Astrocyte (in vitro differentiated cells and primary cell): ENCODE results near the gene SAP30BP.

Experiments
- EZH2 ChIP-seq: IDR thresholded peaks from 2 replicates; pipeline ENCODE4 v1.6.1; 2012; ENCODE audit warnings: mild to moderate bottlenecking, low read length, inconsistent platforms; ENCODE audit not compliant: insufficient read depth
- TF ChIP-seq, protein P1 (sequence below): IDR thresholded peaks from 2 replicates; pipeline ENCODE4 v1.5.1; 2011; ENCODE audit warnings: low read depth, mild to moderate bottlenecking, inconsistent platforms, low read length, moderate library complexity; ENCODE audit not compliant: insufficient read depth

DNA sequence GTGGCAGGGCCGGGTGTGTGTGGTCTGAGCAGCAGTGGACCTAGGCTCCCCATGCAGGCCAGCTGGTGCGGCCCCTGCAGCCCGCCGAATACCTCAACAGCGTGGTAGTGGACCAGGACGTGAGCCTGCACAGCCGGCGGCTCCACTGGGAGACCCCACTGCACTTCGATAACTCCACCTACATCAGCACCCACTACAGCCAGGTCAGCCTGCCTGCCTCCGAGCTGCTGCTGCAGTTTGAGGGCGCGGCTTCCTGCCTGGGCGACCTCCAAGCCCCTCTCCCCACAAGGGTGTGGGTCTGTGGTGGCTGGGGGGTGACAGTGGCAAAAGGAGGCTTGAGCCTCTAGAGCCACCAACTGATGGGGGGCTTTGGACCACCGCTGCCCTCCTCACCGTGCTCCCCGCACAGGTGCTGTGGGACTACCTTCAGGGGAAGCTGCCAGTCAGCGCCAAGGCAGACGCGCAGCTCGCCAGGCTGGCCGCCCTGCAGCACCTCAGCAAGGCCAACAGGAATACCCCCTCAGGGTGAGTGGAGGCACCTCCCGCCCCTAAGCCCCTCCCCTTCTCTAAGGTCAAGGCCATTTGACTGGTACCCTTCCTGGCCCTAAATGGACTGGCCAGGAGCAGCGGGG is 42.3 kb upstream of the SAP30BP start:
- TF ChIP-seq, protein P1, sequence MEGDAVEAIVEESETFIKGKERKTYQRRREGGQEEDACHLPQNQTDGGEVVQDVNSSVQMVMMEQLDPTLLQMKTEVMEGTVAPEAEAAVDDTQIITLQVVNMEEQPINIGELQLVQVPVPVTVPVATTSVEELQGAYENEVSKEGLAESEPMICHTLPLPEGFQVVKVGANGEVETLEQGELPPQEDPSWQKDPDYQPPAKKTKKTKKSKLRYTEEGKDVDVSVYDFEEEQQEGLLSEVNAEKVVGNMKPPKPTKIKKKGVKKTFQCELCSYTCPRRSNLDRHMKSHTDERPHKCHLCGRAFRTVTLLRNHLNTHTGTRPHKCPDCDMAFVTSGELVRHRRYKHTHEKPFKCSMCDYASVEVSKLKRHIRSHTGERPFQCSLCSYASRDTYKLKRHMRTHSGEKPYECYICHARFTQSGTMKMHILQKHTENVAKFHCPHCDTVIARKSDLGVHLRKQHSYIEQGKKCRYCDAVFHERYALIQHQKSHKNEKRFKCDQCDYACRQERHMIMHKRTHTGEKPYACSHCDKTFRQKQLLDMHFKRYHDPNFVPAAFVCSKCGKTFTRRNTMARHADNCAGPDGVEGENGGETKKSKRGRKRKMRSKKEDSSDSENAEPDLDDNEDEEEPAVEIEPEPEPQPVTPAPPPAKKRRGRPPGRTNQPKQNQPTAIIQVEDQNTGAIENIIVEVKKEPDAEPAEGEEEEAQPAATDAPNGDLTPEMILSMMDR = no peak
- TF ChIP-seq EZH2 = no peak
